Activated naive CD4-positive, alpha-beta T cell treated with Interleukin-2 at 50 U/mL for 16 hours (primary cell): ENCODE measurements around the gene NUP98.

Experiments
- DNase-seq: peaks from one replicate; pipeline ENCODE4 v3.0.0-alpha.2; 2020

NUP98 gene

DNA sequence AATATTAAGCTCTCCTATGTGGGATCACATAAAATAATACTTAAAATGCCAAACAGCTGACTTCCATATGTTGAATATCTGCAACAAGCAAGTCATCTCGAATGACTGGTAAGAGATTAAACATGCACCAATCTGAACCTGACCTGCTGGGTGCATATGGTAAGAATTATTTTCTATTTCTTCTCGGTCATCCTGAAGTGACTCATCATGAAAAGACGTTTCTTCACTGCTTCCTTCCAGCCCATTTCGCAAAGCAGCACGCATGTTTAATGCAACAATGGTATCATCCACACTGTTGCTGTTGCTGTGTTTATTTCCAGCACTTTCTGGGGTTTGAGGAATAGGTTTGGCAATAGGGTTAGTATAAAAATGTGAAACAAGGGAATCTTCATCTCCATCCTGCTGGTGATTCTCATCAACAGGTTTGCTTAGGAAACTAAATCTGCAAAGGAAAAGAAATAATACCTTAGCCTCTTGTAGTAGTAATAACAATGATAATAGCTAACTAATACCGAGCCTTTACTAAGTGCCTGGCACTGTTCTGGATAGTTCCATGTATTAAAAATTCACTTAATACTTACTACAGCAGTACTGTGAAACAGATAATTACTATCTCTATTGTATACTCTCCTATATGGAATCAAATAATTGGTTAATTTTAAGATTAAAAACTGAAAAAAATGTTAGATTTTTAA, 74.2 kb downstream of the NUP98 start:
- DNase-seq = no peak

DNA sequence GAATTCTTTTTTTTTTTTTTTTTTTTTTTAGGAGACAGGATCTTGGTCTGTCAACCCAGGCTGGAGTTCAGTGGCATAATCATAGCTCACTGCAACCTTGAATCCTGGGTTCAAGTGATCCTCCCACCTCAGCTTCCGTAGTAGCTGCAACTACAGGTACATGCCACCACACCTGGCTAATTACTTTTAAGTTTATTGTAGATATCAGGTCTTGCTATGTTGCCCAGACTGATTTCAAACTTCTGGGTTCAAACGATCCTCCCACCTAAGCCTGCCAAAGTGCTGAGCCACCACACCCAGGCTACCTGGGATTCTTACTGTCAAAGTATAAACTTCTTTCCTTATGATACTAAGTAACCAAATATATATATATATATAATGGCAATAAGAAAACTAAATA, 75.3 kb downstream of the NUP98 start:
- no peak for DNase-seq

DNA sequence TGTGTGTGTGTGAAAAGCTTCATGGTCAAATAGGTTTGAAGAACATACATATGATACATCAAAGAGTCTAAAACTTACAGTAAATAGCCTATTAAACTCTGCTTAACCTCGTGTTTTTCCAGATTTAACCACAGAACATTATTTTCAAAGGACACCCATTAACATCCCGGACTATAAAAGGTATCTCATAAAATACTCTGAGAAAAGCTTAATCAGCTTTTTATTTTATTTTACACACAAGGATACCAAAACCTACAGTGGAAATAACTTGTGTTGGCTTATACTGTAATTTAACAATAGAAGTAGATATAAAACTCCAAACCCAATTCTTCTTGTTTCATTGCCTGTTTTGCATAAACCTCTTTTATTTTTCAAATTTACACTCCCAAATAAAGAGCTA, 76.4 kb downstream of the NUP98 start:
- DNase-seq = no peak

DNA sequence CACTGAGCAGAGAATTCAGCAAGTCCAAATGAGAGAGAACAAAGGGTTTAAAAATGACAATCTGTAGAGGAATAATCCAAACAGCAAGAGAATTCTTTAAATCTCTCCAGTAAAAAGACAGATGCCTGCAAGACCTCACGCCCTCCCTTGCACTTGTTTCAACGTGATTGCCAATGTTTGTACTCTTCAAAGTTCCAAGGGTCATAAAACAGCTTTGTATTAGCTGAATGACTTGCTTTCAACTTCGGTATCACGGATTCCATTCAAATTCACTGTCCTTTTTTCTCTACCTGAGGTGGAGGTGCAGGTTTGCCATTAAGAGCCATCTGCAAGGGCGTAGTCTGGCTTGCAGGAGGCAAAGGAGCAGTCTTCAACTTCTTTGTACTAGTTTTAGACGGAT, 85.1 kb downstream of the NUP98 start:
- DNase-seq = no peak

- no peak for DNase-seq
Observed at GRCh38 chr11:3710485-3711259, 86.7 kb downstream of the NUP98 start.

DNA sequence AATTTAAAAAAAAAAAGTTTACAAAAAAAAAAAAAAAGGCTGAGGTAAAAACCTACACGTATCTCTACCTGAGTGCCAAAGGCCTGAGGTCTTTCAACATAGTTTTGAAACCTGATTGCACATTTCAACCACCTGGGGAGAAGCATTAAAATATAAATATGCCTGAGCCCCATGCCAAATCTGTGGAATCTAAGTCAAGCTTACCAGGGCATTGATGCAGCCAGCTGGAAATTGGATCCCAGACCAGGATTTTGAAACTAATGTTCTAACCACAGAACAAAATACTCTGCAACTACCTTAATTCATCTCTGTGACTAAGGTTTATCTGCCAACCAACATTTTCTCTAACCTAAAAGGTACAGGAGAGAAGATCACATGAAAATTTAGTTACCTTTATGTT, 87.4 kb downstream of the NUP98 start:
- DNase-seq = no peak

- DNase-seq = no peak
Observed at GRCh38 chr11:3707176-3707575, 90.2 kb downstream of the NUP98 start.

- no peak for DNase-seq
Observed at GRCh38 chr11:3703383-3703782, 94.0 kb downstream of the NUP98 start.

DNA sequence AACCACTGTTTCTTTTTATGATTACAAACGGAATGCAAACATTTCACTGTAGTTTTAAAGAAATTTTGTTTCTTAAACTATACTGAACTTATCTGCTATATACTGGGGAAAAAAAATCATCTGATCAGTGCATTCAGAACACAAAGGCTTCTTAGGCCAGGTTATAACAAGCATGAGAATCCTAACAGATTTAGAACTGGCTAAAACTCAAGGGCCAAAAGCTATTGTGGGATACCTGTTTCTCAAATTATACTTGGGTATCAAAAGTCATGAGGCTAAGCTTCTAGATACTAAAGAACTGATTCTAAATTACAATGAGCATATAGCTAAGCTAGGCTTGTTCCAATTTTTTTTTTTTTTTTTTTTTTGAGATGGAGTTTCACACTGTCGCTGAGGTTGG, 96.4 kb downstream of the NUP98 start:
- no peak for DNase-seq

DNA sequence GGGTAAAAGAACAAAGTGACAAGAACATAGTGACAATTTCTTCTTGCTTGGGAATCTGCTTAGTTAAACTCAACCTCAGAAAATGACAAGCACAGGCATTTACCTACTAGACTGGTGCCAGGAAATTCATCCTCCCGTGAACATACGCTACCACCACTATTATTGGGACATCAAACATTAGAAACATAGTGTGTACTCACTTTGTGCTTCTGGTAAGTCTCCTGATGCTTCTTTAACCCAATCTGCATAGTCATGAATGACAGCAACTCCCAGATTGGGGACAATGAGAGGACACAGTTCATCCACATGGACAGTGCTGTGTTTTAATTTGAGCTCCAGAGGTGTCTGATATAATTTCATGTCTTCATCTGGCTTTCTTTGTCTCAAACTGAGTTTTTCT, 96.9 kb downstream of the NUP98 start:
- DNase-seq = no peak

GRCh38 chr11:3686751-3687150, 110.6 kb downstream of the NUP98 start:
- DNase-seq = no peak

- no peak for DNase-seq
Observed at GRCh38 chr11:3685923-3686322, 111.4 kb downstream of the NUP98 start.

GRCh38 chr11:3684819-3685172, 112.6 kb downstream of the NUP98 start:
- no peak for DNase-seq

DNA sequence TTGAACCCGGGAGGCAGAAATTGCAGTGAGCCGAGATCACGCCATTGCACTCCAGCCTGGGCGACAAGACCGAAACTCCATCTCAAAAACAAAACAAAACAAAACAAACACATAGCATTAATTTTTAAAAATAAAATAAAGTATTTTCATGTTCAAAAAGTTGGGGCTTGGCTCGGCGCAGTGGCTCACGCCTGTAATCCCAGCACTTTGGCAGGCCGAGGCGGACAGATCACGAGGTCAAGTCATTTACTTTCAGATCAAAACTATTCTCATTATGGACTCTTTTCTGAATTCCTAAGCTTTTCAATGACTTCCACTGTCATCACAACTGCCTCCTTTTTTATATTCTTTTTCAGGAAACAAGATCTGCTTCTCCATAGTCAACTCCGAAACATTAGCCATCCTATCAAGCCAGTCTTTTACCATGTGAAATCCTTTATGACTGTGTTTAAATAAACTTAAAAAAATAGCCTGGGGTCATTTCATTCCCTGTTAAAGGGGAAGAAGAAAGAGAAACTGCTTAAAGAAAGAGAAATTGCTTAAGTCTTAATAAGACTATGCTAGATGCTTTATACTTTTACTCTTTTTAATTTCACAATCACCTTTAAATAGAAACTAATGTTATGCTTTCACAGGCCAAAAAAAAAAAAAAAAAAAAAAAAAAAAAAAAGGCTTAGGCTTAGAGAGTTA, 113.1 kb downstream of the NUP98 start:
- DNase-seq = no peak

DNA sequence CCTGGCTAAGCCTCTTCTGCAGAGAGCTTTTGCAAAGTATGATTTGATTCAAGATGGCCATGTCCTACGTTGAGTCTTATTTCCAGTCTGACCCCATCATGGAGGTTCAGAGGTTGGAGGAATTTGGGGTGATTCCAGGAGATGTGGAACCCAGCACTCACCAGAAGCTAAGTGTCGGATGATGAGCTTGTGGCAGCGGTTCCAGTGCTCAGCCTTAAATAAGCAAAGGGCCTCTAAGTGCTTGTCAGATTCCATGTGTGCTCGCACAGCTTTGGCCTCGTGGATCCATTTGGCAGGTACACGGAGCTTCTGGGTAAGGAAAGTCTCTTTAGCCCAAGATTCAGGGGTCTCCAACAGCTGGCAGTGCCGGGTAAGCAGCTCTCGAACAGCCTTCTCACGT, 114.3 kb downstream of the NUP98 start:
- no peak for DNase-seq

DNA sequence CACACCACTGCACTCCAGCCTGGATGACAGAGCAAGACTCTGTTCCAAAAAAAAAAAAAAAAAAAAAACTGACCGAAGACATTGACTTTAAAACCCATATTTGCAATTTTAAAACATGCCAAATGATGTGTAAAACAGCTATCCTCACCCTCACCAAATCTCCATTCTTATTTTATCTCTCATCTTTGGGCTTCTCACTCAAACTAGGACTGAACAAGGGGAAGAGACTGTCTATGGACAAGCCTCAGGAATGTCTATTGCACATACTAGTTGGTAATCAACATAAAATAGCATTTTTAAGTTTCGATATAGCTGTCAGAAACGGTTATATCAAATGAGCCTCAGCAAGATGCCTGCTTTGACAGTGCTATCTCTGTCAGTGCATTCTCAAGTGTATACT, 118.3 kb downstream of the NUP98 start:
- DNase-seq = no peak

GRCh38 chr11:3675971-3676370, 121.4 kb downstream of the NUP98 start:
- no peak for DNase-seq

DNA sequence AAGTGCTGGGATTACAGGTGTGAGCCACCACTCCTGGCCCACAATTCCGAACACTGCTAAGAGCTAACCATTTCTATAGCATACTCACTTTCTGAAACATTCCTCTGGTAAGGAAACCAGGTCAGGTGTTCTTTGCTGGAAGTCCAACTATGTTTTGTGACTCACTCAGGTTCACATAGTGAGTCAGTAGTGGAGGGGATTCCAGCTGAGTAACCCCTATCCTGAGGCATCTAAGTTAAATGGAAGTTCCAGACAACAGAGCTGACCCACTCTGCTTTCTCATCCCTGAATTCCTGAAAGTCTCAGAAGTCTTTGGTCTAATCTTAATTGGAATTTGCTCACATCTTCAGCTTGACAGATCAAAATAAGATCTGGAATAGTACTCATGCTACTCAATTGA, 123.2 kb downstream of the NUP98 start:
- DNase-seq = no peak

DNA sequence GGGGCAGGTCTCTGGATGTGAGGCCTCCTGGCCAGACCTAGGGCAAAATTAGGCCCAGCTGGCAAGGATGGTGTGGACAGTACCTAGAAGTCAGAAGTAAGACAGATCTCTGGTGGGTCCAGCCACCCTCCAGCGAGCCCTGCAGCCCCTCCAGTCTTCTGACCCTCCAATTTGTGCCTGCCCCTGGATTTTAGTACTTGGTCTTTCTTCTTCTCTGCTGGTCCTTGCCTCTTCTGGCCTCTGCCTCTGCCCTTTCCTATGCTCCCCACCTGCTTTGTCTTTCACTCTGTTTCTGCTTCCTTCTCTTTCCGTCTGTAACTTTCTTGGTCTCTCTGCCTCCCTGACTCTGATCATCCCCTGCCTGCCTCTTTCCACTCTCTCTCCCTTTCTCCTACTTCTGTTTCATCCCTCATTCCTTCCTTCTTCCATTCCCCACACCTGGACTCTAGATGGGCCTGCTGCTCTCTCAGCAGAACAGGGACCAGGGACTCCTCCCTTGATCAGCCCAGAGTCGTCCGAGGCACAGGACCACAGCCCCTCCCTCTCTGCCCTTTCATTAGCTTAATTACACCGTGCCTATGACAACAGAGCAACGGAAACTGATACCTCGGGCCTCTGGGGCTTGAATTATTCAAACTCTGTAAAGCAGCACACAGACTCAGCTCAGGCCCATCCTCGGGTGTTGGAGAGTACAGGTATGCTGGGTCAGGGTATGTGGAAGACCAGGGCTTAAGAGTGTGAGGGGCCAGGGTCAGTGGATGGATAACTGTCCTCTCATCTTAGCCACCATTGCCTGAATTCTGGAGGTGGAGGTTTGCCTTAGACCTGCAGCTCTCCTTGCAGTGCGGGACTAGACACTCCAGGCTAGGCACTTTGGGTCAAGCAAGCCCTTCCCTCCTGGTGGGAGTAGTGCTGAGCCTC, 125.8 kb downstream of the NUP98 start, which contains the start of gene CHRNA10:
CHRNA10 (minus strand) TSS at position 51 of the 921 bp plus-strand sequence. CDS start 72 bp downstream, outside the sequence.
- DNase-seq = no peak

DNA sequence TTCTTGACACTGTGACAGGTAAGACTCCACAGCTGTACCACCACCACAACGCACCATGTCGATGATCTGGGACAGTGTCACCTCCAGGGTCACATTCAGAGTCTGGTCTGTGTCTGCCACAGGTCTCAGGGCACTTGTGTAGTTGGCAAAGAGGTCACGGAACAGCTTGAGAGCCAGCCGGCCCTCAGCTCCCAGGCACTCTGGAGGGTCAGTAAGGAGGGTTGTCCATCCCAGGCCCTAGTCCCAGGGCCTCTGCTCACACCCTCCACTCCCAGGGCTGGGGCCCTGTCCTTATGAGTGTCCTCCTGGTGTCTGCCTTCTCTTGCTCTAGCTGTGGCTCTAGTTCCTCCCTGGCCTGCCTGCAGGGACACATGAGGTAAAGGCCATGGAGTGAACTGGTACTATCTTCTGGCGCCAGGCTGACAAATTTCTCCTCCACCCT, 127.6 kb downstream of the NUP98 start:
- DNase-seq = no peak

- no peak for DNase-seq
Observed at GRCh38 chr11:3669128-3669527, 128.2 kb downstream of the NUP98 start.

DNA sequence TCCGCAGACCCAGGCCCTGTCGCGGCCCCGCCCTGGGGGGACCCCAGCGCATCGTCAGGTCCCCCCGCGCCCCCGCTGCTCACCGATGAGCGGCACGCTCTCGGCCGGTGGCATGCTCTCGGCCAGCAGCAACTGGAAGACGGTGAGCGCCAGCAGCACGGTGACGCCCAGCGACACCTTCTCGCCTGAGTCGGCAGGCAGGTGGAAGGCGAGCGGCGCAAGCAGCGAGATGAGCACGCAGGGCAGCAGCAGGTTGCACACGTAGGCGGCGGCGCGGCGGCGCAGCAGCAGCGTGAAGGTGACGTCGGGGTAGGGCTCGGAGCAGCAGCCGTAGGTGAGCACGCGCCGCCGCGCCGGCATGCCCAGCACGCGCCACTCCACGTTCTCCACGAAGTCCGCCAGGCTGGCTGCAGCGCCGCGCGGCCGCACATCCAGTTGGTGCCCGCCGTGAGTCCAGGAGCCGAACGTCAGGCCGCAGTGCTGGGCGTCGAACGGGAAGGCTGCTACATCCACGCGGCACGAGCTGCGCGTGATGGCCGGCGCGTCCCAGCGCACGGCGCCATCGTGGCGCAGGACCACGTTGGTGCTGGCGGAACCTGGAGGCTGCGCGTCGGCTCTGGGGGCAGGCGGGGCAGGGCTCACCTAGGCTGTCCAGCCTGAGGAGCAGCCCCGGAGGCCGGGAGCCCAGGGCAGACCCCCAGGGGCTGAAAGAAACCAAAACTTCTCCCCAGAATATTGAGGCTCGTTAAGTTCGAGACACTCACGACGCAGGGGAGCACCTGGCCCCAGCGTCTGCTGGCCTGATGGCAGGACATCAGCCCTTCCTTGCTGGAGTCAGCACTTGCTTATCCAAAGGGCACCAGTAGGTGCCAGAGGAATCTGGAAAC, 130.0 kb downstream of the NUP98 start:
- DNase-seq = no peak
